ENCODE results near the gene FGGY. TPM values are rescaled to one million over a fixed set of nuclear protein-coding genes. Genes with fewer than 3 reads are reported as not detected.

Gene FGGY
- total and polyA plus RNA-seq, 2 donors (not counting 3 experiments of a cell fraction or from before 2014, with no cell fraction given), result 5.6 to 6.4 TPM

DNA sequence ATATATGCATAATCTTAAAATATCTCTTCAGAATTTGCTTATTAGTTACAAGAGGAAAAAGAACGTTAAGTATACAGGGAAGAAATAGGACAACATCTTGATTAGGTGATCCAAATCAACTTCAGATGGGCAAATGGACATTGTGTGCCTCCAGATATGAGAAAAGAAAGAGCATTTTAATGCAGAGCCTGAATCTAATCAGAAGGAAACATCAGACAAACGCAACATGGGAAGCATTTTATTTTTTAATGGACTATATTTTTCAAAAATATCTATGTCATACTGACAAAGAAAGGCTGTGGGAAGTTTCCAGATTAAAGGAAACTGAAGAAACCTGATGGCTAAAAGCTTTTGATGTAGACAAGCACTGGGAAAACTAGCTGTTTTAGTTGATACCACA is 466.5 kb downstream of the FGGY start:
- dilution Hi-C loops (cut with MboI; ENCODE audit: extremely low pct_ligation_motif_present, low sequenced_read_pairs), result no loop called here
- intact Hi-C loops (cut with micrococcal nuclease), result no loop called here

More for the DNA sequence above, 466.5 kb downstream of the FGGY start:
- Histone ChIP-seq H3K9me1 (replicated peaks; ENCODE audit: control insufficient read depth, extremely low read depth, insufficient read depth, low read length) (no peaks in the 10 kb centered on the region), H4K20me1 (replicated peaks; ENCODE audit: control insufficient read depth, extremely low read depth, insufficient read depth, low read length) (no peaks in the 10 kb centered on the region), H3K79me2 (ENCODE audit: control insufficient read depth, insufficient read depth, low read length) (no peaks in the 10 kb centered on the region), H3K9me3 (replicated peaks; ENCODE audit: control insufficient read depth, insufficient read depth, low read length) (no peaks in the 10 kb centered on the region), H3K9ac (replicated peaks; ENCODE audit: extremely low read depth, insufficient read depth, low read length) (no peak overlapping the region), H2AFZ (ENCODE audit: low read depth, low read length) (no peak overlapping the region), H3K4me2 (ENCODE audit: insufficient read depth, low read length) (no peak overlapping the region), H3K4me1 (ENCODE audit: control insufficient read depth, extremely low read depth, insufficient read depth, low read length) (peaks cover 15% of the 10 kb centered on the region), H3K27ac (ENCODE audit: insufficient read depth, low read depth, low read length) (no peak overlapping the region), H3K36me3 (ENCODE audit: control insufficient read depth in 2 of 2, extremely low read depth in 1 of 2, insufficient read depth in 2 of 2, low read length in 2 of 2) (no peaks in the 10 kb centered on the region), H3K27me3 (ENCODE audit: control insufficient read depth in 2 of 2, insufficient read depth in 2 of 2, low read length in 2 of 2) (no peaks in the 10 kb centered on the region), H3K4me3 (replicated peaks in 1 of 3; ENCODE audit: insufficient read depth in 1 of 3, low read depth in 1 of 3, low read length in 3 of 3) (no peak overlapping the region)
- ChIA-PET POLR2A (no interaction called here), CTCF (interaction anchor here (1.2 kb wide), 1 partner anchor 183 kb away, joined by 4 read pairs; no protein-coding TSS in a partner anchor)
- TF ChIP-seq FOS (IDR thresholded peaks at IDR 0.05; ENCODE audit: borderline replicate concordance, insufficient read depth, low read length), result no peak
- TF ChIP-seq POLR2A (IDR thresholded peaks at IDR 0.05; ENCODE audit: low read depth, low read length), result no peak
- TF ChIP-seq POLR2AphosphoS5 (IDR thresholded peaks at IDR 0.05; ENCODE audit: insufficient read depth, low read depth, low read length), result no peak
- no peak for TF ChIP-seq JUN (IDR thresholded peaks at IDR 0.05; ENCODE audit: borderline replicate concordance, insufficient read depth, insufficient read length, low read depth)
- TF ChIP-seq, protein P1, sequence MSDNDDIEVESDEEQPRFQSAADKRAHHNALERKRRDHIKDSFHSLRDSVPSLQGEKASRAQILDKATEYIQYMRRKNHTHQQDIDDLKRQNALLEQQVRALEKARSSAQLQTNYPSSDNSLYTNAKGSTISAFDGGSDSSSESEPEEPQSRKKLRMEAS (IDR thresholded peaks at IDR 0.05; ENCODE audit: insufficient read depth, insufficient read length), result no peak
- no peak for TF ChIP-seq EZH2 (IDR thresholded peaks at IDR 0.05; ENCODE audit: borderline replicate concordance, low read depth, low read length, severe bottlenecking)
- no peak for TF ChIP-seq MYC (IDR thresholded peaks at IDR 0.05; ENCODE audit: low read depth, low read length)
- TF ChIP-seq, protein P2, sequence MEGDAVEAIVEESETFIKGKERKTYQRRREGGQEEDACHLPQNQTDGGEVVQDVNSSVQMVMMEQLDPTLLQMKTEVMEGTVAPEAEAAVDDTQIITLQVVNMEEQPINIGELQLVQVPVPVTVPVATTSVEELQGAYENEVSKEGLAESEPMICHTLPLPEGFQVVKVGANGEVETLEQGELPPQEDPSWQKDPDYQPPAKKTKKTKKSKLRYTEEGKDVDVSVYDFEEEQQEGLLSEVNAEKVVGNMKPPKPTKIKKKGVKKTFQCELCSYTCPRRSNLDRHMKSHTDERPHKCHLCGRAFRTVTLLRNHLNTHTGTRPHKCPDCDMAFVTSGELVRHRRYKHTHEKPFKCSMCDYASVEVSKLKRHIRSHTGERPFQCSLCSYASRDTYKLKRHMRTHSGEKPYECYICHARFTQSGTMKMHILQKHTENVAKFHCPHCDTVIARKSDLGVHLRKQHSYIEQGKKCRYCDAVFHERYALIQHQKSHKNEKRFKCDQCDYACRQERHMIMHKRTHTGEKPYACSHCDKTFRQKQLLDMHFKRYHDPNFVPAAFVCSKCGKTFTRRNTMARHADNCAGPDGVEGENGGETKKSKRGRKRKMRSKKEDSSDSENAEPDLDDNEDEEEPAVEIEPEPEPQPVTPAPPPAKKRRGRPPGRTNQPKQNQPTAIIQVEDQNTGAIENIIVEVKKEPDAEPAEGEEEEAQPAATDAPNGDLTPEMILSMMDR (IDR thresholded peaks at IDR 0.05; ENCODE audit: extremely low read depth in 1 of 2, insufficient read depth in 1 of 2, low read depth in 1 of 2, low read length in 2 of 2), result no peak
- no peak for TF ChIP-seq GATA2 (IDR thresholded peaks at IDR 0.05; ENCODE audit: insufficient read depth, insufficient read length, low read depth, low read length)
- DNase-seq (ENCODE audit: low read depth, low spot score), result no peak
- no peak for FAIRE-seq
- no TSS peak for BruUV-seq (replicated peaks)

Measured in endothelial cell of umbilical vein (primary cell).